Activated CD8-positive, alpha-beta memory T cell treated with anti-CD3 and anti-CD28 coated beads for 48 hours (primary cell): Measurements from ENCODE around the gene BBOF1.
A peak's percentile ranks its signal among the peaks of the same experiment; 100 is the strongest.
"Not testable (repeated sequence)": the region's sequence is repeated elsewhere in the genome, so short reads cannot be mapped to it uniquely, and the experiment has no call there.

ENCODE experiments used
- DNase-seq, 3 experiments: peaks; one replicate each; pipeline ENCODE4 v3.0.0-alpha.2; 2020; ENCODE audit warnings: low read depth in 2 of 3, low spot score in 2 of 3

The BBOF1 gene, protein sequence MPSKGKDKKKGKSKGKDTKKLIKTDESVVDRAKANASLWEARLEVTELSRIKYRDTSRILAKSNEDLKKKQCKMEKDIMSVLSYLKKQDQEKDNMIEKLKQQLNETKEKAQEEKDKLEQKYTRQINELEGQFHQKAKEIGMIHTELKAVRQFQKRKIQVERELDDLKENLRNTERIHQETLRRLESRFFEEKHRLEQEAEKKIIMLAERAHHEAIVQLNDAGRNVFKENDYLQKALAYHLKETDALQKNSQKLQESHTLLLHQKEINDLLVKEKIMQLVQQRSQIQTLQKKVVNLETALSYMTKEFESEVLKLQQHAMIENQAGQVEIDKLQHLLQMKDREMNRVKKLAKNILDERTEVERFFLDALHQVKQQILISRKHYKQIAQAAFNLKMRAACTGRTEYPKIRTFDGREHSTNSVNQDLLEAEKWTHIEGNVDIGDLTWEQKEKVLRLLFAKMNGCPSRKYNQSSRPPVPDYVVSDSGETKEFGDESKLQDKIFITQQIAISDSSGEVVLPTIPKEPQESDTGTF

DNA sequence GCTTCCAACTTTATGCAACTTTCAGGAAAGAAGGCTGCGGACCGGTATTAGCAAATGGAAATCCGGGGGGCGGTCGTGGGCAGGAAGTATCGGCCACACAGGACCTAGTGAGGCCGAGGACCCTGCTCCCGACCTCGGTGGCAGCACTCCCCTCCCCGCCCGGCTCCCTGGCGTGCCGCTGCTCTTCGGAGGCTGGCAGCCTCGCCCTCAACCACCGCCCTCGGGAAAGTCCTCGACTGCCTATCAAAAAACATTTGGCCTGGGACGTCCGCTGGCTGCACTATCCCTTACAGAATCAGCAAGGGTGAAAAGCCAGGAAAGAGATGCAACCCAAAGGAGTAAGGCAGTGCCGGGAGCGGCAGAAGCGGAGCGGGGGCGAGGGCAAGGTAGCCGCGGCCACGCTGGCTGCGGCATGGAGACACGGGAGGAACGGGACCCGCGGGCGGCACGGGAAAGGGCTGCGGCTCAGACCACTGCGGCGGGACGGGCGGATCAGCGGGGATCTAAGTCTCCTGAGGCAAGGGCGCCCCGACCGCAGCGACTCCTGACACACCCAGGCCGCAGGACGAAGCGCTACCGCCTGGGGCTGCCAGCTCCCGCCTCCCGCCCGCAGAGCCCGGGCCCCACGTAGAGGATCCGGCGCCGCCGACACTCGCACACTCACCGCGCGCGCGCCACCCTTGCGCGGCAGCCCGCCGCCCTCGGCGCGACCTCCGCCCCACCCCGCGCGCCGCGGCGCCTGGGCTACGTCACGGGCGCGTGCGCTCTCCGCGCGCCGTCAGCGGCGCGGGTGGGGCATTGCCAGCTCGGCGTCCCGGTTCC lies at the start of gene BBOF1, which contains the start of gene ENTPD5:
Gene BBOF1 (plus strand): TSS at position 764 of the 822 bp plus-strand sequence. CDS start 130 bp downstream, outside the sequence.
Gene ENTPD5 (minus strand): TSS at position 703 of the 822 bp plus-strand sequence. CDS start 31,186 bp downstream, outside the sequence.
- DNase-seq: peak; percentile 55 to 70 (median 62)

DNA sequence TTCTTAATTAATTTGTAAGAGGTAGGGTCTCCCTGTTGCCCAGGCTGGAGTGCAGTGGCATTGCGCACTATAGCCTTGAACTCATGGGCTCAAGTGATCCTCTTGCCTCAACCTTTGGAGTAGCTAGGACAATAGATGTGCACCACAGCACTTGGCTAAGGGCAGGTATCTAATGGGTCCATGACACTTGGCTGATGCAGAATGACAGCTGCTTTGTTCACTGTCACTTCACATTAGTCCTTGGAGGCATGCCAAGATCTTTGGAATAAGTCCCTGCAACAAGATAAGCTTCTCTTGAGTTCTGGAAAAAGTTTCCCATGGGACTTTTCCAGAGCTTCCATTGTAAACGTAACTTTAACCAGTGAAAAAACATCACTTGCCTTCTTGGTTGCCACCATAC lies 45.7 kb upstream of the BBOF1 start:
- no peak for DNase-seq

DNA sequence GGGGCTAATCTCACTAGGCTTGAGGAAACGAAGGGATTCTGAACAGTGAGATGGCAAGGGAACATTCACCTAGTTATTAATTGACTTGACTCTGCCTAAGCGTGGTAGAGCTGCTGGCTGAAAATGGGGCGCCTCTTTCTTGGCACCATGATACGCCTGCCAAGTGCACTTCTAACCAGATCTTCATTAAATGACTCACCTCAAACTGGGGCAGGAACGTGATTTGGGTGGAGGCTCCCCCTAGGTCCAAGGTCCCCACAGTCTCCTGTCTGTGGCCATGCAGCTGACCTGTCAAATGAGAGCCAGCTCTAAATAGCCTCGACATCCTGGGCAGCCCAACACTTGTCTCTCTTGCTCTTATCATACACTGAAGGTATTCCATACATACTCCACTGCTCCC lies 43.0 kb upstream of the BBOF1 start:
- no peak for DNase-seq

DNA sequence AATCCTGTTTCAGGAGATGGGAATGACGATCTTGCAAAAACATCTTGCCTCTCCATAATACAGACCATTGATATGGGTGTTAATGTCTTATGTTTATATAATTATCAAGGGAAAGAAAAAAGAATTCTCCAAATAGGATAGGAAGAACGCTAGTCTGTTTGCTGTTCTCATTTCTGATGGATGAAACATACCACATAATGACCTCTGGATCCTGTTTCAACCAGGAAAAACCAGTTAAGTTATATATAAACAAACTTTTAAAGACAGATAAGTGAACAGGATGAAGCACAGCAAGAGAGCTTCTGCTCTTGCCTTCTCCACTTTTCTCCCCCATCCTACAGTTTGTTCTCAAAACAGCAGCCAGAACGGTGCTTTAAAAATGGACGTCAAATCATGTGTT lies 41.3 kb upstream of the BBOF1 start:
- no peak for DNase-seq

DNA sequence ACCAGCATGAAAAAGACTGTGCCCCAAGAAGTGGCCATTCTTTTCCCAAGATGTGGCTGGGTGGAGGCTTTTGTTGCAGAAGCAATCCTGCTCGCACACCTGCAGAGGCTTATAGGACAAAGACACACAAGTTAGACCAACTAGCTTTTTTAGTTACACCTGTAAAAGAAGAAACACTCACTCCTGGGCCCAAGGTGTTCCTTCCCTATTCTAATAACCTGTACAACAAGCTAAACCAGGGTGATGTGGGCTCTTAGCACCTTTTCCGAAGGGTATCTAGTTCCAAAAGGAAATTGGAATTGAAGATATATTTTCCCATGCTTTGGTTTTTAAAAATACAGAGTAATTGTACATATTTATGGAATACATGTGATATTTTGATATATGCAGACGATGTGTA lies 31.1 kb upstream of the BBOF1 start:
- no peak for DNase-seq

DNA sequence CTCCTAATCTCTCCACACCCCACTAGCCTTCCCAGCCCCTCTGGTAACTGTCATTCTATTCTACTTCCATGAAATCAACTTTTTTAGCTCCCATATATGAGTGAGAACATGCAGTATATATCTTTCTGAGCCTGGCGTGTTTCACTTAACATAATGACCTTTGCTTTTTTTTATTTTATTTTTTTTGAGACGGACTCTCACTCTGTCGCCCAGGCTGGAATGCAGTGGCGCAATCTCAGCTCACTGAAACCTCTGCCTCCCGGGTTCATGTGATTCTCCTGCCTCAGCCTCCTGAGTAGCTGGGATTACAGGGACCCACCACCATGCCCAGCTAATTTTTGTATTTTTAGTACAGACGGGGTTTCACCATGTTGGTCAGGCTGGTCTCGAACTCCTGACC lies 30.5 kb upstream of the BBOF1 start:
- not testable (repeated sequence) for DNase-seq

DNA sequence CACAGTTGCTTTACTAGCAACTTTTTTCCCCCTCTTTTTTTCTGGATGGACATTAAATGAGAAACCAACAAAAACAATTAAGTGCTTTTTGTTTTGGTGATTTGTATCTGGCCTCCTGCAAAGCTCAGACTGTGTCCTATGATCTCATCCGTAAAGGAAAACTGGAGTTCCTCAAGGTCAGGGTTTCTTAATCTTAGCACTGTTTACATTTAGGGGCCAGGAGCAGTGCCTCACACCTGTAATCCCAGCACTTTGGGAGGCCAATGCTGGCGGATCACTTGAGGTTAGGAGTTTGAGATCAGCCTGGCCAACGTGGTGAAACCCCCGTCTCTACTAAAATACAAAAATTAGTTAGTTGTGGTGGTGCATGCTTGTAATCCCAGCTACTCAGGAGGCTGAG lies 28.1 kb upstream of the BBOF1 start:
- no peak for DNase-seq

DNA sequence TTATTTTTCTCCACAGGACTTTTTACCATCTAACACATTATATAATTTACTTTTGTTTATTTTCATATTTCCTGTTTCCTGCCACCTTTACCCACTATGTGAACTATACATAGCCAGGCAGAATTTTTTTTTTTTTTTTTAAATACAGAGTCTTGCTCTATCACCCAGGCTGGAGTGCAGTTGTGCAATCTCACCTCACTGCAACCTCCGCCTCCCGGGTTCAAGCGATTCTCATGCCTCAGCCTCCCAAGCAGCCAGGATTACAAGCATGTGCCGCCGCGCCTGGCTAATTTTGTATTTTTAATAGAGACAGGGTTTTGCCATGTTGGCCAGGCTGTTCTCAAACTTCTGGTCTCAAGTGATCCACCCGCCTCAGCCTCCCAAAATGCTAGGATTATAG lies 24.2 kb upstream of the BBOF1 start:
- DNase-seq: not testable (repeated sequence)

DNA sequence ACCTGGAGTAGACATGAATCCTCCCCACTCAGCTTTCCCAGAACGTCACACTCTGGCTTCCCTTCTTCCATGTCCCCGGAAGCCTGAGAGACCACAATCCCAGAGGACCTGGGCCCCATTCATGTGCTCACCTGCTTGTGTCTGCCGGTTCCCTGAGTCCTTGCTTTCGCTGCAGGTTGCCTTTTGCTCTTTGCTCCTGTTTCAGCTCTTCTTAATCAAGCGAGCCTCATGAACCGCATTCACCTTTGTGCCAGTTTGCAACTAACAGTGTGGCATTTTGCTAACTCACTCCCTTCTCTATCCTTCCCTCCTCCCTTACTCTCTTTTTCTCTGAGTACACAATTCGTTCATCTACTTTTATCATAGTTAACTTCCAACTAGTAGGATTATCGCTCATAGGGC lies 23.2 kb upstream of the BBOF1 start:
- DNase-seq: no peak

DNA sequence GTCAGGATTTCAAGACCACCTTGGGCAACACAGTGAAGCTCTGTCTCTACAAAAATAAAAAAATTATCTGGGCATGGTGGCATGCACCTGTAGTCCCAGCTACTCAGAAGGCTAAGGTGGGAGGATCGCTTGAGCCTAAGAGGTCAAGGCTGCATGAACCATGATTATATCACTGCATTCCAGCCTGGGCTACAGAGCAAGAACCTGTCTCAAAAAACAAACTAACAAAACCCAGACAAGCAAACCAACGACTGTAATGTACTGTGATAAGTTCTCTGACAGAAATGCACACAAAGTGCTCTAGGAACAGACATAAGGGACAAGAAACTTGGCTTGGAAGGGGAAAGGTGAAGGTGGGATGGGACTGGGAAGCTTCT lies 22.4 kb upstream of the BBOF1 start:
- DNase-seq: no peak

DNA sequence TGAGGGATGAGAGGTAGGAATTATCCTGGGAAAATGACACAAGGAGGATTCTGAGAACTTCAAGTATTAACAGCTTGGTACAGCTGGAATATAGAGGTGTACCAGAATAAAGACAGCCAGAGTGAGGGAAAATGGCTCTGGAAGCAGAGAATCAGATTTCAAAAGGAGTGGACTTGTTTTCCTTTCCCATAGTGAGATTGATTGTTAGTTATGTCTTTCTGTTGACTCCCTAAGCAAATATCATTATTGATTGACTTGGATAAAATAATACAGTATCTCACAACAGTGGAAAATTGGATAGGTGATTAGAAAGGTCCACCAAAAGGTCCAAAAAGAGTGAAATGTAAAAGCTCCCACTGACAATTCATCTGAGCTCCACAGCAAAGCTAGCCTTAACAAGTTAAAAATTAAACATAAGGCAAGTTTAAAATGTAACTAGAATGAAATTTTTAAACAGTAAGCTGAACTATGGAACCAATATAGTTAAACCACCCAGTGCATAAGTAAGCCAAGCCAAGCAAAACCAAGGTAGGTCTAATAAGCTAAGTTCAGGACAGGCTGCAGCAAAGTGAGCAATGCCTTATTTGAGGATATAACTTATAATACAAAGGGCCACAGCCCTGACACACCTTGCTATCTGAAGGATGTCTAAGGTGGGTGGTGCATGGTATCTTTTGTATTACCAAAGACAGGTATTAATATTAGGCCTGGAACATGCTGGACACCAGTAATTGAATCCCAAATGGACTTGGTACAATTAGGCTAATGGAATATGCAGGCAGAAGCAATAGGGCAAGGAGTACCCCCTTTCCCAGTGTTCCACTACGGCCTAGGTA lies 21.8 kb upstream of the BBOF1 start:
- no peak for DNase-seq

DNA sequence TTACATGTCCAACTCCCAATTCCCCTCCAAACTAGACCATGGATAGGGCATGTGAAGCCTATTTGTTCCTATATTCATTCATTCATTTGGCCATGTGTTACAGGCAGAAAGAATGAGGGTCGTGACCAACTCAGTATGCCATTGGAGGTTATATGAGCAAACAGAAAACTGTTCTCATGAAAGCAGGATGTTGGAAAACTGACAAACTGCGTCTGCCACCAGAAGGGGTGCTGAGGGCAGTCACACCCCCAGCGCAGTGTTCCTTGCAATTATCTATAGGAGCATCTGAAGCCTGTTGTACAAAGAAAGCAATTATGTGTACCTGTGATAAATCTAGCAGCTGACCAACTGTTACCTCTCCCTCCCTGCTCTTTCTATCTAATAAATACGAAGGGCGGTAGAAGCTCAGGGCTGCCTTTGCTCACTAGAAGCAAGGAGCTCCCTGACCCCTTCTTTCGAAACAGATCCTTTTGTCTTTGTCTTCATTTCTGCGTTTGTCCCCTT lies 21.2 kb upstream of the BBOF1 start:
- DNase-seq: no peak

DNA sequence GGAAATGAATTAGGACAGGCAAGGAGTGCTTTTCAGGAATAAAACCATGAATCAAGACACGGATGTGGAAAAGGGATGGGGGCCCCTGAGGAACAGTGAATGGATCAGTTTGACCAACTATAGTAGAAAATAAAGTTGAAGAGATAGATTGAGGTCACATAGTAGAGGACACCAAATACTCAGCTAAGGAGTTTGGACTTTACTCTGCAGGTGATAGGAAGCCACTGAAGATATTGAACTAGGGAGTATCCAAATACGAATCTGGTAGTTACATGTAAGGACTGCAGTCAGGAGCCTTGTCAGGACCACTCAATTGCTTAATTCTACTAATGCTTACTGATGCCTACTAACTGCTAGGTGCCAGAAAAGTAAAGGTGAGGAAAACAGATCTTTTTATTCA lies 20.4 kb upstream of the BBOF1 start:
- no peak for DNase-seq

DNA sequence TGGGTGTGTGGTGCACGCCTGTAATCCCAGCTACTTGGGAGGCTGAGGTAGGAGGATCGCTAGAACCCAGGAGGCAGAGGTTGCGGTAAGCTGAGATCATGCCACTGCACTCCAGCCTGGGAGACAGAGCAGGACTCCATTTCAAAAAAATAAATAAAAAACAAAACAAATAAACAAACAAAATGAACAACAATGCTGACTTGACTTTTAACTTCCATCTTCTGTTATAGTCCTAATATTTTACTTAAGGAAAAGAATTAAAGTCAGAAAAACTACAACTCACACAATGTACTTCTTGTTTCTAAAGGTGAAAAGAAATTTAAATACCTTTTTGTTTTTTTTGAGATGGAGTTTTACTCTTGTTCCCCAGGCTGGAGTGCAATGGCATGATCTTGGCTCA lies 13.5 kb upstream of the BBOF1 start:
- DNase-seq: not testable (repeated sequence)

DNA sequence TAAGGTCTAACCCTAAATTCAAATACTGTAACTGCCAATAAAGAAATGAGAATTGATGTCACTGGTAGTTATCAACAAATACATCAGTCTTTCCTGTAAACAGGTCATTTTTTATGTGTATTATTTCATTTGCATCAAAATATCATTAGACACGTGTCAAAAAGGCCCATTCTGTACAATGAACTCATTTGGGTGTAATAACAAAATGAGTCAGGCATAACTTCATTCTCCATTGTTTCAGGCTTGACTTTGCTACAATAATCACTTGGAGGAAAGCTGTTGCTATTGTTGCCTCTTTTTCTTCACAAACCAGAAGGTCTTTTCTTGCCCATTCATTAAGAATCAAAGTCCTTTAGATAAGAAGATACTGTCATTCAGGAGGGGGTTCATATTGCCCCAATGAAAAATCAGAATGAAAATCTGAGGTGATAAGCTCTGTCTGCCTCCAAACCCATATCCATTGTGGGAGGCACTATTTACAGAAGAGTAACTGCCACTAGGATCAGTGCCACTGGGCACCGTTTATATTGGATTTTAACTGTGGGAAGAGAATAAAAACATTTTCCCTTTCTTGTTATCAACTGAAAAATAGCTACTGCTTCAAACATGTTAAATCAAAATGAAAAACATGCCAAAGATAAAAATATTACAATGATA lies 10.2 kb upstream of the BBOF1 start:
- DNase-seq: no peak

DNA sequence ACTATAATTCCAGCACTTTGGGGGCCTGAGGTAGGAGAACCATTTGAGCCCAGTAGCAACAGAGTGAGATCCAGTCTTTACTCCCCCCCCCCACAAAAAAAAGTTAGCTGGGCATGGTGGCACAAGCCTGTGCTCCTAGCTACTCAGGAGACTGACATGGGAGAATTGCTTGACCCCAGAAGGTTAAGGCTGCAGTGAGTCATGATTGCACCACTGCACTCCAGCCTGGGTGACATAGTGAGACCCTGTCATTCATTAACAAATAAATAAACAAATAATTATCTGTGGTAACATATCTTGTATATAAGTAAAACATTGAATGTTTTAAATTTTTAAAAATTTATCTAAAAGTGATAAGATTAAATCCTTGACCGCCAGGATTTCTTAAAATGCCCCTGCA lies 4.8 kb upstream of the BBOF1 start:
- no peak for DNase-seq

DNA sequence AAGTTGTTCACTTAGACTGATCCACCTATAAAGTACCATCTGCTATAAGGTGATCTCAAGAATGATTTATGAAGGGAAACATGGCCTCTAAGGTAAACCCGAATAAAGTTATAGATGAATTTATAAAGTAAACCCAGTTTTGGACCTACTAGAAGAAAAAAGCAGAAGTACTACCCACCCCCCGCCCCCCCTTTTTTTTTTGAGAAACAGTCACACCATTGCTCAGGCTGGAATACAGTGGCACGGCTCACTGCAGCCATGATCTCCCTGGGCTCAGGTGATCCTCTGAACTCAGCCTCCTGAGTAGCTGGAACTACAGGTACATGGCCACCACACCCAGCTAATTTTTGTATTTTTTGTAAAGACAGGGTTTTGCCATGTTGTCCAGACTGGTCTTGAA lies 4.0 kb upstream of the BBOF1 start:
- DNase-seq: no peak

DNA sequence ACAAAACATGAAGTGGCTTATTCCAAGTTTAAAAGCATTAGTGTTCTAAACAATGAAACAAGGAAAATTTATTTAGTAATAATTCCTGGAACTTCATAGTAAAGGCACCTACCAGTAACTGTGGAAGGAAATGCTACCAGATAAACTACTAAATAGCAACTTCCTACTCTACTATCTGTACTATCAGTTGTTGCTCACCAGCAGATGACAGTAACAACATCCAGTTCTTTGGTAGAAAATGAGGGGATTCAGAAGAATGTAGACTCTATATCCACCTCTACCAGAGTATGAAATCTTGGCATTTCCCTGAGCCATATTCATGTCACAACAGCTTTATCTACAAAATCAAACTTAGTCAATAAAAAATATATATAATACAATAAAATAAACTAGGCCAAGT lies 3.2 kb upstream of the BBOF1 start:
- DNase-seq: no peak

DNA sequence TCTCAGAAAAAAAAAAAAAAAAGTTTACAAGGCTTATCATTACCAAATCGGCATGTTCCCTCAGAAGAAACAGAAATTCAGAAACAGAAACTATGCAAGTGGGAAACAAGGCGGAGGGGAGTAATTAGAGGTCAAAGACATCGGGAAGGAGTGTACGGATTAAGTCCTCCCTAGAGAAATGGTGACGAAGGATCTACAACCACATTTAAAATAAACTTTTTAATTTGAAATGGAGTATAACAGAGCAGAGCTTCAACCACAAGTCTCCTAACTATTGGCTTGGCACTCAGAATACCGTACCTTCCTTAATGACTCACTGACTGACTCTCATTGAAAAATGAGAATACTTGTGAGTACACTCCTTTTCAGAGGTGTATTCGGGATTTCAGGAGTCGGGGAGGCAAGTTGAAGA lies 969 bp upstream of the BBOF1 start:
- DNase-seq: no peak

DNA sequence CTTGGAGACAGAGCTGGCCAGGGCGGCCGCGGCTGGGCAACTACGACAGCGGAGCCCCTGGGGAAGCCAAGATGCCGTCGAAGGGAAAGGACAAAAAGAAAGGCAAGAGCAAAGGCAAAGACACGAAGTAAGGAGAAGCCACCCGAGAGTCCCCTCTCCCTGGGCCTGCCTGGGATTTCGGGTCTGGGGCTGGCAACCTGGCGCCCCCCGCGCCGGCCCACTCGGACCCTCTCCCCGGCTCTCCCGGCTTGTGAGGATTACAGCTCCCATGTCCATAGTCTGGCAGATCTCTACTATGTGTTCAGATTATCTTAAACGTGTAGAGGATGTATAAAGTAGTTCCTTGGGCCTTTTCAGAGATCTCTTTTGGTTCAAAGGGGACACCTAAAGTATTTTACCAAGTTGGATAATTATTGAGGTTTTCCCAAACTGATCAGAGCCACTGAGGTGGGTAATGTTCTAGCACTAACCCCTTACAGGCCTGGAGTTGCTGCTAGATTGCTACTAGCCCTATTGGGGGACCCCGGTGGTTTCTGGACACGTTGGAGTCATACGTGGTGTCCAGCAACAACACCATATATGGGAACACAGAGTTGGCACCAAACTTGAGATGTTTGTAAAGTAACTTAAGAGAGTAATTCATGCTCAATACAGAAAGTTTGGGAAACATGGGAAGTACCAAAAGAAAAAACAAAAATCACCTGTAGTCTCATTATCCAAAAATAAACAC lies 424 bp downstream of the BBOF1 start:
- DNase-seq: no peak
